Activated naive CD4-positive, alpha-beta T cell treated with anti-CD3 and anti-CD28 coated beads for 36 hours (primary cell): ENCODE data around the gene LARP6. TPM values are rescaled to one million over a fixed set of nuclear protein-coding genes. Genes with fewer than 3 reads are reported as not detected.

Experiments used
- CTCF ChIA-PET: fragments of 350-600 bp; sonication (Branson Sonifier 250); formaldehyde crosslinking; loops from one replicate; lab custom pipeline; 2021; ENCODE audit warnings: antibody characterized with exemption; lab: Charles Lee
- DNase-seq: peaks from one replicate; pipeline ENCODE4 v3.0.0-alpha.2; 2020
- H3K27ac Mint-ChIP-seq: one replicate; pipeline ENCODE4 v1.8.0; 2021; ENCODE audit warnings: mild to moderate bottlenecking, mixed read lengths
- H3K27me3 Mint-ChIP-seq: one replicate; pipeline ENCODE4 v1.8.0; 2021; ENCODE audit warnings: low read depth, mixed read lengths
- H3K36me3 Mint-ChIP-seq: one replicate; pipeline ENCODE4 v1.8.0; 2021; ENCODE audit warnings: low read depth, mixed read lengths
- H3K4me1 Mint-ChIP-seq: one replicate; pipeline ENCODE4 v1.8.0; 2021; ENCODE audit warnings: low read depth, mixed read lengths
- H3K4me3 Mint-ChIP-seq: one replicate; pipeline ENCODE4 v1.8.0; 2021; ENCODE audit warnings: mild to moderate bottlenecking, moderate library complexity, mixed read lengths
- H3K9me3 Mint-ChIP-seq: one replicate; pipeline ENCODE4 v1.8.0; 2021; ENCODE audit warnings: mixed read lengths
- intact Hi-C: fragments of 100-400 bp; cut with micrococcal nuclease; formaldehyde crosslinking; loops from one replicate; pipeline ENCODE4 v1.15.1; 2023
- total RNA-seq, 2 experiments: library from RNA; stranded (reverse); gene quantifications; one replicate each; pipeline ENCODE4 v1.2.3, GENCODE V29; 2021

The LARP6 gene
- total RNA-seq, 2 experiments from 2014 or later = not detected

DNA sequence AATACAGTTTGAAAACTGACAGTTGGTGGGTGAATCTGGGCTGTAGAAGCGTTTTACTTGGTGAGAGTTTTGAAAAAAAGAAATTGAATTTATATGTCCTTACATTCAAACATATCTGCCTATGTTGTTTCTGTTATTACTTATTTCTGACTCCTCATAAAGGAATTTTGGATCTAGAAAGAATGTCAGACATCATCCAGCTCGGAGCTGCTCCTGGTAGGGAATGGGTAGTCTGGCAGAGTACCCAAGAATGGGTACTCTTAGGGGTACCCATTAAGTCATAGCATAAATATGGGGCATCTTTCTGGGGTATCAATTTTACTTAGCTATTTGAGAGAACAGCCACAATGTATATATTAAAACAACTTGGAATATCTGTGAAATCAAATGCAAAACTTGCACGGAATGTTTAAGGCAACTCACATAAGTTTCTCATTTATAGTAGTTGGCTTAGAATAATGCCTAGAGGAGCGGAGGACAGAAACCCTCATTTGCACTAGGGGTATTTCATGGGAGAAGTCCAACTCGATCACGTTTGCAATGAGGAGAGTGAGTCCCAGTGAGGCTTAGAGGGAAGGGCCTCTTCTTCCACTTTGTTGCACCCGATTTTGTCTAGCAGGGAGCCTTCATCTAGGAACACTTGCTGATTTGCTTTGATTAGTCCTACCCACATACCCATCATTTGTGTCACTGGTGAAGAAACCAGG lies 2.4 kb upstream of the LARP6 start:
- no peak for DNase-seq
- Mint-ChIP-seq H3K27me3 (peaks cover 48% of the 10 kb centered on the region), H3K9me3 (no peaks in the 10 kb centered on the region), H3K36me3 (peaks cover 2% of the 10 kb centered on the region), H3K27ac (no peak overlapping the region), H3K4me1 (peaks cover 5% of the 10 kb centered on the region), H3K4me3 (no peak overlapping the region)
- CTCF ChIA-PET = interaction anchor here (1.4 kb wide), 1 partner anchor 36 kb away, joined by 3 read pairs; the partner anchor contains the start of gene THAP10
- intact Hi-C loops = no loop called here

DNA sequence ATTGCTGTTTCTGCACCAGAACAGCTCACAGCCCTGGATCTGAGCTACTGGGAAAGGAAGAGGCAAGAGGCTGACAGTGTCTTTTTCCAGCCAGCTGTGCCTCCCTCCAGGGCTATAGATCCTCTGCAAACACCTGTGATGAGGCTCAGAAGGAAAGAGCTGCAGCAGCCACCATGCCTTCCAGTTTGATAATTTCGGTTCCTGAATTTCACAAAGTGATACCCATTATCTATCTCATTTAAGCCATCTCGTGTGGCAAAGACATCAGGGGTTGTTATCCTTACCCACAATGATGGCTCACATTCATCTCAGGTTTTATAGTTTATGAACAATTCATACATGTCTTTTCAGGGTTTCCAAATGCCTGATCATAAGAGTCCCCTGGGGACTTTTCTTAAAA lies 1.8 kb upstream of the LARP6 start:
- CTCF ChIA-PET = no interaction called here
- no peak for DNase-seq
- intact Hi-C loops = no loop called here
- H3K36me3 Mint-ChIP-seq = peaks cover 2% of the 10 kb centered on the region
- H3K4me1 Mint-ChIP-seq = peaks cover 5% of the 10 kb centered on the region
- no peak overlapping the region for H3K27ac Mint-ChIP-seq
- H3K9me3 Mint-ChIP-seq = no peaks in the 10 kb centered on the region
- no peak overlapping the region for H3K4me3 Mint-ChIP-seq
- H3K27me3 Mint-ChIP-seq = peaks cover 51% of the 10 kb centered on the region

DNA sequence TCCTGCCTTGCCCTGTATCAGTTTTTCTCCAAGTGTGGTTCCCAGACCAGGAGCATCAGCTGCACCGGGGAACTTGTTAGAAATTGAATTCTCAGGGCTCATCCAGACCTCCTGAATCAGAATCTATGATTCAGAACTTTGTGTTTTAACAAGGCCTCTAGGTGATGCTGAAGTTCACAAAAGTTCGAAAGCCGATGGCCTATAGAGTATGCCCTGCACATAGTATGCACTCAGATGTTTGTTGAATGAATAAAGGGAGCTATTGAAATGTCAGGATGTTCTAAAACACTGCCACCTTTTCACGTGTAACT lies 664 bp upstream of the LARP6 start:
- peaks cover 58% of the 10 kb centered on the region for H3K27me3 Mint-ChIP-seq
- intact Hi-C loops = no loop called here
- H3K4me3 Mint-ChIP-seq = peak overlapping the region; percentile 76
- peaks cover 2% of the 10 kb centered on the region for H3K36me3 Mint-ChIP-seq
- CTCF ChIA-PET = interaction anchor here (0.7 kb wide), 1 partner anchor 15 kb away, joined by 3 read pairs; no protein-coding TSS in a partner anchor
- peaks cover 5% of the 10 kb centered on the region for H3K4me1 Mint-ChIP-seq
- DNase-seq = no peak
- H3K27ac Mint-ChIP-seq = no peak overlapping the region
- no peaks in the 10 kb centered on the region for H3K9me3 Mint-ChIP-seq

DNA sequence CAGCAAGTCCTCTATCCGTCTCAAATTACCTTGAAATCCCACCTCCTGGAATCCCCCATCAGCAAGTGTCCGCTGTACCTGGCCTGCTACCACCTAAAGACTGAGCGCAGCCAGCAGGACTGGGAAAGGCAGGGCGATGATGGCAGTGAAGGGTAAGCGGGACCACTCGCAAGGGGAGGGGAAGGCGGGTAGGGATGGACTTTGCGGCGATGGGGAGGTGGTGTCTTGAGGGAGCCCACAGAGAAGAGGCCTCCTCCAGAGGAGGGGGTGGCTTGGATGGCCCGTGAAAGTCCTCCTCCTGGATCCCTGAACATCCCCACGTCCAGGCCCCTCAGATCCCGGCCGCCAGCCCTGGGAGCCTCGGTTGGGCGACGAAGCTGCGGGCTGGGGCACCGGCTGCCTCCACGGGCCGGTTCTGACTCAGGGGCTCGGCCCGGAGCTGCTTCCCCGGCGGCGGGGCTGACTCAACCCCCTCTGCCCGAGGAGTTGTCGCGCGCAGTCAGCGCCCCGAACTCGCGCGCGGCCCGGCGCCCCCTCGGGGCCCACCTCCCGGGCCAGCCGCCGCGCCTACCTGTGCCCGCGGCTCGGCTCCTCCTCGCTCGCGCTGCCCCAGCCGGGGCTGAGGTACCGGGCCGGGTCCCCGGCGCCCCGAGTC lies 512 bp downstream of the LARP6 start:
- peak overlapping the region; percentile 49 for H3K4me3 Mint-ChIP-seq
- peaks cover 2% of the 10 kb centered on the region for H3K36me3 Mint-ChIP-seq
- no peaks in the 10 kb centered on the region for H3K9me3 Mint-ChIP-seq
- intact Hi-C loops = no loop called here
- H3K4me1 Mint-ChIP-seq = peaks cover 5% of the 10 kb centered on the region
- DNase-seq = peak; percentile 14
- peaks cover 52% of the 10 kb centered on the region for H3K27me3 Mint-ChIP-seq
- CTCF ChIA-PET = no interaction called here
- no peak overlapping the region for H3K27ac Mint-ChIP-seq

DNA sequence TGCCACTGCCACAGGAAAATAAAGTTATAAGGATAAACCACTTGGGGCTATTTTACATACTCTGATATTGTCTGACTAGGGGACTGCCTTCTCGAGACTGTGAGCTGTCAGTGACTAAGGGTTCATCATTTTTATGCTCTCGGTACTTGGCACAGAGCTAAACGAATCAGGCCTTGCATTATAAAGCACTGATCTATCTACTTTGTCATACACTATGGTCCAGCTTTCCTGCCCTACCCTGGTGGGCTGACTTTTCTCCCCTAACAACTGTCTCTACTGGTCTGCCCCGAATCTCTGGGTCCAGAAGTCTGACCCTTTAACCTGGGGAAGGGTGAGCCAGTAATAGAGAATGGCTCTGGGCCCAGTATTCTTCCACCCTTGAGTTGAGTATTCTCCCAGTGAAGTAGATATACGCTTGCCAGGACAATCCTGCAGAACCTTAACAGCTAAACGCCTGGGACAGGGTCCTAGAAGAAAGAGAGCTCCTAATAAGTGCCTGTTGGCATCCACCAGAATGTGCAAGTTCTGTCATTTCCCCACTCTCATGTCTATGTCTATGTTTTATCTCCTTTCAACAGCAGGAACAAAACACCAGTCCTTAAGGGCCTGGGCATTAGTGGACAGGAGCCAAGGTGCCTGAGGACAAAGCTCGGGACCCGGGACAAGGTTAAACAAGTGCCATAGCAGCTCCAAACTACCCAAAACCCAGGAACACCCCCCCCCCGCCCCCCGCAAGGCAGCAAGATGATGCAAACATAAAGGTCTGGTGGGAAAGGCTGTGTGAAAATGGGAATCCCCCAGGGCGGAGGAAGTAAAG lies 1.2 kb downstream of the LARP6 start:
- intact Hi-C loops = no loop called here
- Mint-ChIP-seq H3K4me1 (peaks cover 5% of the 10 kb centered on the region), H3K27ac (no peak overlapping the region), H3K36me3 (peaks cover 2% of the 10 kb centered on the region), H3K27me3 (peaks cover 57% of the 10 kb centered on the region), H3K9me3 (no peaks in the 10 kb centered on the region), H3K4me3 (peak overlapping the region; percentile 23)
- CTCF ChIA-PET = no interaction called here
- no peak for DNase-seq

DNA sequence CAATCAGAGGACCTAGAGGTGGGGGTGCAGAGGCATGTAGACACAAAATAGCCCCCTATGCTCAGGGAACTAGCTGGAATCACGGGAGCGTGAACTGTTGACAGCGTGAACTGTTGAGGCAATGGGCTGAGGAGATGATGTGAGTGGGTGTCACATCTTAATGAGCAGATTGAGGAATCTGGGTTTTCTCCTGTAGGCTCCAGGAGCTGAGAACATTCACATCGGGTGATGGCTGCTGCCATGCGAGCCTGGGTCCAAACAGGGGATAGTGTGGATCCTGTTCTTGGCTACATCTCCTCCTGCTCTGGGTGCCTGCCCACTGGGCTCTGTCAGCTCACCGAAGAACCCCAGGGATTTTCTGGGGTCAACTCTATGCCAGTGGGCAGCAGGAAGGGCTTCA lies 2.1 kb downstream of the LARP6 start:
- Mint-ChIP-seq H3K4me1 (peaks cover 5% of the 10 kb centered on the region), H3K27me3 (peaks cover 59% of the 10 kb centered on the region), H3K4me3 (no peak overlapping the region), H3K36me3 (peaks cover 2% of the 10 kb centered on the region), H3K9me3 (no peaks in the 10 kb centered on the region), H3K27ac (no peak overlapping the region)
- CTCF ChIA-PET = no interaction called here
- DNase-seq = no peak
- intact Hi-C loops = no loop called here

DNA sequence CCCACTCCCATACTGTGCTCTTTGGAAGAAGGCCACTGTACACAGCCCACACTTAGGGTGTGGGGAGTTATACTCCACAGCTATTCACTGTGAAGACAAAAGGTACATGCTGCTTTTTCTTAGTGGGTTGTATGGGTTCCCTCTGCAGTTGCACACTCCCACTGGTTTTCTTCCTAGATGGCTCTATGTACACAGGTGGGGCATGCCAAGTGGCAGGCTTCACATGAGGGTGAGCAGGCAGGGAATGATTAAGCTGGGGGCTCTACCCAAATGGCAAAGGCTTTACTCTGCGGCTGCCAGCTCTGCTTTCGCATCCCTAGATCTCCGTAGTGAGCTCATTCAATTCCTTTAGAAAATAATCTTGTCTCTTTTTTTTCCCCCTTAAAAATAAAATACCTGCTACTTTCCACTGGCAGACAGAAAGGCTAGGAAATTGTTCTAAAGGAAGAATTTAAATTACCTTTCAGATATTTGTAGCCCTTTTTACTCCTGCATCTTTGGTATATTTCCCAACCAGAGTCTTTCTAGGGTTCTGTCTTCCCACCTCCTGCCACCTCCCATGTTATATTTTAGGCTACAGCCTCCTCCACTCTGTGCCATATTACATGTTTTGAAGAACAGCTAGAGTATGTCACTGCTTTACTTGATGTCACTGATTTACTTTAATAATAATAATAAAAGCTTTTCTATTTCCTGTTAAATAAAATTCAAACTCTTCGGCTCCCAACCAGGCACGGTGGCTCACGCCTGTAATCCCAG lies 8.2 kb downstream of the LARP6 start:
- no peak overlapping the region for H3K4me3 Mint-ChIP-seq
- intact Hi-C loops = no loop called here
- no peaks in the 10 kb centered on the region for H3K36me3 Mint-ChIP-seq

DNA sequence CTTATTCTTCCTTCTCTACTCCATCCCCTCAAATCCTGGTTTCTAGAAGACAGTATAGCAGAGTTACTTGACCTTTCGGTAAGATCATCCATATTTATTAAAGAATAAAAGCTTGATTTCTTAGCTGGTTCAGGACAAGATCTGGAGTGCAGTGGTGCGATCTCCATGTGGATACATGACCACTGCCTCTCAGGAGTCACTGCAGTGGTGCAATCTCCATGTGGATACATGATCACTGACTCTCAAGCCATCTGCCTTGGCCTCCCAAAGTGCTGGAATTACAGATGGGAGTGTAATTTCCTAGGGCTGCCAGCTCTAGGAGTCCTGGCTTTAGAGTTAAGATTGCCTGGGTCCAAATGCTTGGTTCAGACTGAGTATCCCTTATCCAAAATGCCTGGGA lies 16.5 kb downstream of the LARP6 start:
- Mint-ChIP-seq H3K27me3 (peaks cover 4% of the 10 kb centered on the region), H3K9me3 (no peaks in the 10 kb centered on the region), H3K4me1 (no peaks in the 10 kb centered on the region), H3K36me3 (no peaks in the 10 kb centered on the region), H3K4me3 (no peak overlapping the region), H3K27ac (no peak overlapping the region)
- intact Hi-C loops = no loop called here
- no peak for DNase-seq
- CTCF ChIA-PET = no interaction called here

More for the DNA sequence above, 8.2 kb downstream of the LARP6 start:
- CTCF ChIA-PET = no interaction called here
- Mint-ChIP-seq H3K4me1 (no peaks in the 10 kb centered on the region), H3K9me3 (no peaks in the 10 kb centered on the region), H3K27ac (no peak overlapping the region), H3K27me3 (peaks cover 24% of the 10 kb centered on the region)
- DNase-seq = no peak

DNA sequence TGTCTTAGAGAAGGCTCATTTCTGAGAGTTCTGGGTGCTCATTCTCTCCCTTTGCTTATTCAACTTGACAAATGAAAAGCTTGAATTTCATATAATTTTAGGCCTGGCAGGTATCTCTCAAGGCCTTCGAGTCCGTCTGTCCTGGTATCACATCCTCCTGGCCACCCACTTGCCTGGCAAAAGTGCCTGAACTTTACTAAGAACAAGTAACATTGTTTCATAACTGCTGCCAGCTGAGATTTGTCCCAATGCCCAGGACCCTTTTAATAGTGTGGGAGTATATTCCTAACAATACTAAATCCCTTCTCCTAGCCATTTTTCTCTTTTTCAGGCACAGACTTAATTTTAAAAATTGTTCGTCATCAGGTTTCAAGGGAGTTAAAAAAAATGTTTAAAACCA lies 18.1 kb downstream of the LARP6 start:
- CTCF ChIA-PET = no interaction called here
- Mint-ChIP-seq H3K27me3 (peaks cover 2% of the 10 kb centered on the region), H3K9me3 (no peaks in the 10 kb centered on the region), H3K27ac (no peak overlapping the region), H3K4me1 (no peaks in the 10 kb centered on the region), H3K4me3 (no peak overlapping the region), H3K36me3 (no peaks in the 10 kb centered on the region)
- no peak for DNase-seq
- intact Hi-C loops = no loop called here

DNA sequence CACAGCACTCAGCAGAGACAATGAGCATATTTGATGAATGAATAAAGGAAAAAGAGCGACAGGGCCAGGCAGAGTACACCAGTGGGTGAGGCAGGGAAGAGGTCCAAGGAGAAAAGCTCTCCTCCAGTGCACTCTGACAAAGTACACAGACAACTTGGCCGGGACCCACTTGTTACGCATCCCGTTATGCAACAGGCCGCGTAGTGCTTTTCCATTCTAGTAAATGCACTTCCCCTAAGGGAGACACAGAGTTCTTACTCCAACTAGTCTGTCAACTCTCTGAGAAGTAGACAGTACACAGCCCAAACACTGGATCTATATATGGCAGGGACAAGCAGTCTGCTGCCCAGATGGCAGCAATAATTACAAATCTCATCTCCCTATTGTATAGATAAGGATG lies 18.5 kb downstream of the LARP6 start:
- CTCF ChIA-PET = no interaction called here
- H3K4me1 Mint-ChIP-seq = no peaks in the 10 kb centered on the region

DNA sequence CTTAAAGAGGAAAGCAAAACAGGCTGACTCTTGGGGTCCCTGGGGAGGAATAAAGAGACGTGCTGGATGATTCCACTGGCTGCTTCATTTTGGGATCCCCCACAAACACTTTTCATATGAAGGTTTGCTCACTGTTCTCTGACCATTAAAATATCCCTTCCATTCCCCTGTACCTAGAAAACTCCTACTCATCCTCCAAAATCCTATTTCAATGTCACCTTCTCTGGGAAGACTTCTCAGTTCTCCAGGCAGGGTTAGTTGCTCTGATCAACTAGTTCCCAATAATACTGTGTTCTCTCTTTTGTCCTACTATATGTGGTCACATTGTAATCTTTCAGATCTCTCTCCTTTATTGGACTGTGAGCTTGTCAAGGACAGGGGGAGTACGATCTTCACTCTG lies 19.0 kb downstream of the LARP6 start:
- no peak overlapping the region for H3K4me3 Mint-ChIP-seq
- CTCF ChIA-PET = no interaction called here
- intact Hi-C loops = no loop called here
- DNase-seq = no peak
- H3K36me3 Mint-ChIP-seq = no peaks in the 10 kb centered on the region
- no peak overlapping the region for H3K27ac Mint-ChIP-seq
- H3K9me3 Mint-ChIP-seq = no peaks in the 10 kb centered on the region
- H3K27me3 Mint-ChIP-seq = peaks cover 2% of the 10 kb centered on the region
- no peaks in the 10 kb centered on the region for H3K4me1 Mint-ChIP-seq

More for the DNA sequence above, 18.5 kb downstream of the LARP6 start:
- Mint-ChIP-seq H3K27me3 (peaks cover 2% of the 10 kb centered on the region), H3K36me3 (no peaks in the 10 kb centered on the region), H3K27ac (no peak overlapping the region), H3K9me3 (no peaks in the 10 kb centered on the region), H3K4me3 (no peak overlapping the region)
- intact Hi-C loops = no loop called here
- no peak for DNase-seq
